Kidney (tissue), 14 donors: Measurements from ENCODE around the gene ADAMTSL5. TPM values are rescaled to one million over a fixed set of nuclear protein-coding genes. Genes with fewer than 3 reads are reported as not detected.

Experiments
- DNase-seq, 5 donors: peaks; one replicate each; pipeline ENCODE4 v3.0.0-alpha.2; 2013 to 2020
- FAIRE-seq: peaks from 2 replicates; lab custom pipeline; 2012; peaks lifted over from hg19 to GRCh38; lab: Jason Lieb, UNC
- H3K27ac ChIP-seq, 2 donors: one replicate each; pipeline ENCODE4 v1.7.0; 2013; ENCODE audit warnings: low read depth in 2 of 2, low read length in 2 of 2, inconsistent platforms in 1 of 2
- H3K27me3 ChIP-seq: one replicate; pipeline ENCODE4 v1.7.1; 2013; ENCODE audit warnings: low read length, inconsistent platforms; ENCODE audit not compliant: control insufficient read depth, insufficient read depth
- H3K36me3 ChIP-seq, 3 donors: one replicate each; pipeline versions ENCODE4 v1.7.0 to v1.7.1; 2013; ENCODE audit warnings: low read length in 3 of 3, control low read depth in 1 of 3, inconsistent platforms in 1 of 3; ENCODE audit not compliant: insufficient read depth in 3 of 3, control insufficient read depth in 2 of 3
- H3K4me1 ChIP-seq, 3 donors: one replicate each; pipeline versions ENCODE4 v1.7.0 to v1.7.1; 2013; ENCODE audit warnings: low read length in 3 of 3, inconsistent platforms in 1 of 3, low read depth in 1 of 3; ENCODE audit not compliant: control insufficient read depth in 2 of 3, insufficient read depth in 2 of 3
- H3K4me3 ChIP-seq, 3 donors: one replicate each; pipeline versions ENCODE4 v1.7.0 to v1.8.1; 2013; ENCODE audit warnings: low read length in 3 of 3, control low read depth in 1 of 3, inconsistent platforms in 1 of 3
- H3K9ac ChIP-seq, 3 donors: one replicate each; pipeline versions ENCODE4 v1.7.0 to v1.7.1; 2013; ENCODE audit warnings: low read length in 3 of 3, control low read depth in 1 of 3, inconsistent platforms in 1 of 3
- H3K9me3 ChIP-seq, 3 donors: one replicate each; pipeline versions ENCODE4 v1.7.0 to v1.7.1; 2013; ENCODE audit warnings: low read length in 3 of 3, control low read depth in 1 of 3, inconsistent platforms in 1 of 3; ENCODE audit not compliant: control insufficient read depth in 2 of 3, insufficient read depth in 1 of 3
- intact Hi-C: fragments of 100-400 bp; cut with DNase I; formaldehyde crosslinking; loops from one replicate; pipeline ENCODE4 v1.11.1; 2022
- polyA plus RNA-seq: library from polyadenylated mRNA; stranded (reverse); fragments of 350-450 nt; fragmentation: Illumina TruSeq; extraction: RNeasy Lipid Tissue Mini Kit (QIAGEN cat#74804); gene quantifications from one replicate; pipeline ENCODE4 v1.2.3, GENCODE V29; 2014; ENCODE audit warnings: low read depth, low replicate concordance; ENCODE audit not compliant: insufficient read depth
- total RNA-seq: library from RNA; stranded (reverse); fragmentation: NEBNext Ultra II Directional; extraction: Animal tissue kit (Norgen Biotek cat#: 25700); gene quantifications from one replicate; pipeline ENCODE4 v1.2.1, GENCODE V29; 2021
- TF ChIP-seq, protein P1 (sequence below): IDR thresholded peaks from 3 replicates; pipeline ENCODE4 v1.5.1; 2012; ENCODE audit warnings: mild to moderate bottlenecking, moderate library complexity, borderline replicate concordance; ENCODE audit not compliant: insufficient read depth; ENCODE audit errors: extremely low read depth
- donor health status: control.
- donor health status: control.
- donor health status: control.
- donor health status: control.
- donor health status: control.
- donor health status: DM: yes; HTN: yes; CAD: no.
- donor health status: Normal renal cell carcinoma (clear cell type).

The ADAMTSL5 gene
- total and polyA plus RNA-seq, 2 donors from 2014 or later = 1.4 to 4.6 TPM

DNA sequence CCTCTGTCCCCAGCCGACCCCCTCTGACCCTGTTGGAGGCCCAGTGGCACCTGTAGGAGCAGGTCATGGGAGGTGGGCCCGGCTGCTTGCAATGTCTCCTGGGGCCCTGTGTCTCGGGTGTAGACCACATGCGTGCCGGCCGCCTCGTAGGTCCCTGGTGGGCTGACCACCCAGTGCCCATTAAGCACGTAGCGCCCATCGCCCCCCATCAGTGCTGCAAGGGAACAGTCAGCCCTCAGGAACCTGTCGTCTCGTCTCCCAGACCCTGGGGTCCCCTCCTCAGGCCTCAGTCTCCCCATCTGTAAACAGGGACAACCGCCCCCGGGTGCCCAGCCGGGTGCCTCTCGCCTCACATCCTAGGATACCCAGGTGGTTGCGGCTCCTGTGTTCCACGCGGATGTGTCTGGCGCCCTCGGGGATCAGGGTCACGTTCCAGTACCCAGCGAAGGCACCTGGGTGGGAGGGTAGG is 5.6 kb downstream of the ADAMTSL5 start:
- FAIRE-seq (no peak), DNase-seq (peak in 1 of 5 donors; percentile 81)
- TF ChIP-seq, protein P1, sequence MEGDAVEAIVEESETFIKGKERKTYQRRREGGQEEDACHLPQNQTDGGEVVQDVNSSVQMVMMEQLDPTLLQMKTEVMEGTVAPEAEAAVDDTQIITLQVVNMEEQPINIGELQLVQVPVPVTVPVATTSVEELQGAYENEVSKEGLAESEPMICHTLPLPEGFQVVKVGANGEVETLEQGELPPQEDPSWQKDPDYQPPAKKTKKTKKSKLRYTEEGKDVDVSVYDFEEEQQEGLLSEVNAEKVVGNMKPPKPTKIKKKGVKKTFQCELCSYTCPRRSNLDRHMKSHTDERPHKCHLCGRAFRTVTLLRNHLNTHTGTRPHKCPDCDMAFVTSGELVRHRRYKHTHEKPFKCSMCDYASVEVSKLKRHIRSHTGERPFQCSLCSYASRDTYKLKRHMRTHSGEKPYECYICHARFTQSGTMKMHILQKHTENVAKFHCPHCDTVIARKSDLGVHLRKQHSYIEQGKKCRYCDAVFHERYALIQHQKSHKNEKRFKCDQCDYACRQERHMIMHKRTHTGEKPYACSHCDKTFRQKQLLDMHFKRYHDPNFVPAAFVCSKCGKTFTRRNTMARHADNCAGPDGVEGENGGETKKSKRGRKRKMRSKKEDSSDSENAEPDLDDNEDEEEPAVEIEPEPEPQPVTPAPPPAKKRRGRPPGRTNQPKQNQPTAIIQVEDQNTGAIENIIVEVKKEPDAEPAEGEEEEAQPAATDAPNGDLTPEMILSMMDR = no peak
- Histone ChIP-seq H3K9ac (no peak overlapping the region), H3K27me3 (peaks cover 19% of the 10 kb centered on the region), H3K4me3 (peak overlapping the region in 1 of 3 donors; percentile 56), H3K4me1 (peaks cover 0 to 6% (median 0%) of the 10 kb centered on the region in 3 donors), H3K9me3 (no peaks in the 10 kb centered on the region), H3K27ac (no peak overlapping the region), H3K36me3 (no peaks in the 10 kb centered on the region)
- intact Hi-C loops = no loop called here

DNA sequence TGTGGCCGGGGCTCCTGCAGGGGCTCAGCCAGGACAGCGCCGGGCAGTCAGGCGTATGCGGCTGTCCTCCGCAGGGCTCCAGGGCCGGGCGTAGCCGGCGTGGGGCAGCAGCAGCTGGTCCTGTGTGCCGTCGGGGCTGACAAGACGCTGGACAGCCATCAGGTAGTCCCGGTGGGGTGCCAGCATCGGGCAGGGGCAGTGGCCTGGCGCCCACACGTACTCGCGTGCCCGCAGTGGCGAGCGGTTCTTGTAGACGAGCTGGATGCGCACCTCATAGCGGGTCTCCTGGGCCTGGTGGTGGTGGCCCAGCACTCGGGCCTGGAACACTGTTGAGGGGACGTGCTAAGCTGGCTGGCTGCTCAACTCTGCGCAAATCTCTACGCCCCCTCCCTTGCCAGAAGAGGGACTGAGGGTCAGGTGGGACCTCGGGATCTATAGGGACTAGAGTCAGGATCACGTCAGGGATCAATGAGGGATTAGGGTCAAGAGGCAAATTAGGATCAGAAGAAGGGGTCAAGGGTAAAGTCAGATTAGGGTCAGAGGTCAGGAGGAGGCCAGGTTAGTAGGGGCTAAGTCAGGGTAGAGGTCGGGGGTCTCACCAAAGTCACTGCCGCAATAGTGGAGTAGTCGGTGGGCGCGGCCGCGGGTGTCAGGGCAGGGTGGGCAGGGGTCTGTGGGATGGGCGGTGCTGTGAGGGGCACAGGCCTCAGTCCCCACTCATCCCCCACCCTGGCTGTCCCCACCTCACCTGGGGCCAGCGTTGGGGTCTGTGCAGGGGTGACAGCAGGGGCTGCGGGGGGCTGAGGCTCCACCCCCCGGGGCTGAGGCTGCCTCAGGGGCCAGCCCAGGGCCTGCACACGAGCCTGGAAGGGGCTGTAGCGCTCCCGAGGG is 6.6 kb downstream of the ADAMTSL5 start:
- no peak for FAIRE-seq
- H3K4me3 ChIP-seq = no peak overlapping the region
- no peak overlapping the region for H3K9ac ChIP-seq
- DNase-seq = peak in 2 of 5 donors; percentile 74 to 81
- TF ChIP-seq, protein P1 = no peak
- H3K4me1 ChIP-seq = peaks cover 0 to 6% (median 0%) of the 10 kb centered on the region in 3 donors
- no peaks in the 10 kb centered on the region for H3K36me3 ChIP-seq
- intact Hi-C loops = no loop called here
- no peak overlapping the region for H3K27ac ChIP-seq
- no peaks in the 10 kb centered on the region for H3K9me3 ChIP-seq
- peaks cover 19% of the 10 kb centered on the region for H3K27me3 ChIP-seq

DNA sequence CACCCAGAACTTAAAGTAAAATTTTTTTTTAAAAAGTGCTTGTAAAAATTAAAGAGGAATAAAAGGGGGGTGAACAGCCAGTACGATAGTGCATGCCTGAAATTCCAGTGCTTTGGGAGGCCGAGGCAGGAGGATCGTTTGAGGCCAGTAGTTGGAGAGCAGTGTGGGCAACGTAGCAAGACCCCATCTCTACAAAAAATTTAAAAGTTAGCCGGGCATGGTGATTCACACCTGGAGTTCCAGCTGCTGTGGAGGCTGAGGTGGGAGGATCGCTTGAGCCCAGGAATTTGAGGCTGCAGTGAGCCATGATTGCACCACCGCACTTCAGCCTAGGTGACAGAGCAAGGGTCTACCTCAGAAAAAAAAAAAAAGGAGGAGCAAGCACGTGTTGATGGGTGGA is 7.8 kb downstream of the ADAMTSL5 start:
- TF ChIP-seq, protein P1 = no peak
- Histone ChIP-seq H3K36me3 (no peaks in the 10 kb centered on the region), H3K27ac (no peak overlapping the region), H3K27me3 (peaks cover 17% of the 10 kb centered on the region), H3K4me1 (peaks cover 0 to 6% (median 0%) of the 10 kb centered on the region in 3 donors), H3K9ac (no peak overlapping the region), H3K9me3 (no peaks in the 10 kb centered on the region), H3K4me3 (no peak overlapping the region)
- intact Hi-C loops = no loop called here
- DNase-seq = no peak
- no peak for FAIRE-seq
